GOT3 (cell line): ENCODE results near the gene S100A9.
"Not testable (repeated sequence)": the region's sequence is repeated elsewhere in the genome, so short reads cannot be mapped to it uniquely, and the experiment has no call there.

Experiments
- DNase-seq: peaks from one replicate; lab custom pipeline; 2025; ENCODE audit warnings: mixed read lengths; lab: John Stamatoyannopoulos, UW

S100A9 gene

DNA sequence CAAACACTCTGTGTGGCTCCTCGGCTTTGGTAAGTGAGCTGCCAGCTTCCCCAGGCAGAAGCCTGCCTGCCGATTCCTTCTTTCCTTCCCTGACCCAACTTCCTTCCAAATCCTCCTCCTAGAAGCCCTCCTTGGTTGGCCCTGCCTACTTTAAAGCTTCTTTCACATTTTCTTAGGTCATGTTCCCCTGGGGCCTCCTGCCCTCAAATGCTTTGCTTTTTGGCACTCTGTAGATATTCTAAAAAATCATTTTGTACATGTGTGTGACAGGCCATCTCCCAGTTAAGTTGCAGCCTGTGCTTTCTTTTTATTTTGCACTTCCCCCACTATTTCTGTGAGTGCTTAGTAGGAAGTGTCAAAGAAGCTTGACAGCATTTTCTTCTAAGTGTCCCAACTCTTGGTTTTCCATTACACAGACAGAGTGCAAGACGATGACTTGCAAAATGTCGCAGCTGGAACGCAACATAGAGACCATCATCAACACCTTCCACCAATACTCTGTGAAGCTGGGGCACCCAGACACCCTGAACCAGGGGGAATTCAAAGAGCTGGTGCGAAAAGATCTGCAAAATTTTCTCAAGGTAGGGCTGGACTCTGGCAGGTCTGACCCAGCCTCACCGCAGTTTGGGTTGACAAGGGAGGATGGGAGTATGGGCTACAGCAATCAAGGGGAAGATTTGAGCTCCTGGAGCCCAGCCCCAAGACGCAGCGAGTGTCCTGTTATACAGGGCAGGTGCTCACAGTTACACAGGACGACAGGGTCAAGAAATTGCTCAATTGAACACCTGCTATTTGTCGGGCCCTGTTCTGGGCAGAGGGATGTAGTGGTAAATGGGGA, at the start of gene S100A9:
Gene S100A9, plus strand, starts transcription at position 2 of the 838 bp plus-strand sequence. Its CDS starts 430 bp downstream, at position 432.
- DNase-seq: no peak

DNA sequence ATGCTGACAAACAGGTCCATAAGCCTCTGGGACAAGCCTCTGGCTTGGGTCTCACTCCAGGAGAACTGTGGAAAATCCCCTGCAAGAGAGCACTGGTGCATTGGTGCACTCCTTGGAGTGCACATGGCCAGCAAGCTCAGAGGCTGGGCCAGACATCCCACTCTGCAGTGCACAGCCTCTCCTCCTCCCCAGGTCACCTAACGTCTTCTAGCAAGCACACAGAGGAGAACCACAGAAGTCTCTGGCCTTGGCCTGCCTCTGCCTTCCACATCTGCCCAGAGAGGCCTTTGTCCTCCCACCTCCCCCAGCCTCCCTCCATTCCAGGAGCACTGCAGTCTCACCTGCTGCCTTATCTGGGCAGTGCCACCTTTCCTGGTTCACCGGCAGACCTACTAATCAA, 49.1 kb upstream of the S100A9 start:
- no peak for DNase-seq

DNA sequence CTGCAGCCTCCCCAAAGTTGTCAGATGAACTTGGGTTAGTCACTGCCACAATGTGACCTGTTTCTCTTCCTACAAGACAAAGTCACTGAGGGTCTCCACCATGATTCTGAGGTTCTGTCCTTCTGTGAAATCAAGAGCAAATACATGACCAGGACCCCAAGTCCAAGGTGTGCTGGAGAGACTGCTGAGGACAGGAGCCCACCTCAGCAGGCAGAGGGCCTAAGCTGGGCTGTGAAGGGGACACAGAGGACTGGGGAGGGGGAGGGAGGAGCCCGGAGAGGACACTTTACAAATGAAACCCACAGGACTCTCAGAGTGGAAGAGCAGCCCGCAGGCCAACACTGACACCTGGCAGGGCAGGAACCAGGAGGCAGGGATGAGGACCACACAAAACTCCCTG, 48.2 kb upstream of the S100A9 start:
- no peak for DNase-seq

DNA sequence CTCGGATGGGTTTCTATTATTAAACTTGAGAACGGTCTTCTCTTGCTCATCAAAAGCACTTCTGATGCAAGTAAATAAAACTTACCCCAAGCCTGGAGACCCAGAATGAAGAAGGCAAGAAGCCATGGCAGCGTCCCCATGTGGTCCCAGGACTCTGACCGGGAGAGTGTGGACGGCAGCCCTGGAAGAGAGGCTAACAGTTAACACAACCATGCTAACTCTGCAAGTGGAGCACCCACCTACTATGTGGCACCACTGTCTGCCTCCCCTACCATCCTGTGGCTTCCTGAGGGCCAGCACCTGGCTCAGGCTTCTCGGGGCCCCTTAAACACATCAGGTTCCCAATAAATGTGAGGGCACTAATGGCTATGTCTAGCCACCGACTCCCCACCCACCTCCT, 47.1 kb upstream of the S100A9 start:
- DNase-seq: no peak

DNA sequence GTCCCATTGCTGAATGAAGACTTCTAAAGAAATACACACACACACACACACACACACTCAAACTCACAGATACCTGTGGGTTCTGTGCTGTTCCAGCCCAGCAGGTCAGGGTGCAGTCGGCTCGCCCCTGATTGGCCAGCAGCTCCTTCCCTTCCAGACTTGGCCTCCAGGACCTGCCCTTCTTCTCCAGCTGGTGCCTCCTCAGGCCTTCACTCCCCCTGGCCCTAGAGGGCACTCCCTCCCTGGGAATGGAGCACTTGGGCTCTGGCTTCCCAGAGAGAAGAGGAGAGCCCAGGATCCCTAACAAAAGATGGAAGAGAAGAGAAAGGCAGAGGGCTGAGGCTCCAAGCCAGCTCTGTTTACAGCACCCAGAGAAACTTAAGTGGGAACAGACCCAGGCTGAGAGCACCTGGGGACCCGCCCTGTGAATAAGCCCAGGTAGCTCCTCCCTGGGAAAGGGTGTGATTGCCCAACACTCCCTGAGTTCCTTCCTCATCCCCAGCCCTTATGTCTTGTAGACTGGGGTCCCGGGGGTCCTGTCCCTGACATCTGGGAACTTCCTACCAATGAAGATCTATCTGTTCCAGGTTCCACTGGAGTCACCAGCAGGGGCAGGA, 45.0 kb upstream of the S100A9 start, which contains the start of gene PGLYRP3:
Gene PGLYRP3, minus strand, starts transcription at position 383 of the 617 bp plus-strand sequence. CDS start 2,287 bp downstream, outside the sequence.
- DNase-seq: no peak

DNA sequence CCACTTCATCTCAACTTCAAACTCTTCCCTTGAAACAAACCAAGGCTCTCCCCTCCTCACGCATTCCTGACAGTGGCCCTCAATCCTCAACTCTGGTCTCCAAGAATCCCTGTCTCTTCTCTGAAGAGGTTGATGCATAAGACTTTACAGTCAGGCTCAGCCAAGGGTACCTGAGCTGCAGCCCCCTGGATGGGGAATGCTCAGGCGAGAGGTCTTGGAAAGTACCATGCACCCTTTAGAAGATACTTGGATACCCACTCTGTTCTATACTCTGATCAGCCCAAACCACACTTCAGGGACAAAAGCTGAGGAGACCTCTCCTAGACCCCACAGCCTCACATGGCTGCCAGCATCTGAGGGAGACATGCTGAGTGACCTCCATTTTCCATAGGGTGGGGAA, 44.4 kb upstream of the S100A9 start:
- DNase-seq: no peak

DNA sequence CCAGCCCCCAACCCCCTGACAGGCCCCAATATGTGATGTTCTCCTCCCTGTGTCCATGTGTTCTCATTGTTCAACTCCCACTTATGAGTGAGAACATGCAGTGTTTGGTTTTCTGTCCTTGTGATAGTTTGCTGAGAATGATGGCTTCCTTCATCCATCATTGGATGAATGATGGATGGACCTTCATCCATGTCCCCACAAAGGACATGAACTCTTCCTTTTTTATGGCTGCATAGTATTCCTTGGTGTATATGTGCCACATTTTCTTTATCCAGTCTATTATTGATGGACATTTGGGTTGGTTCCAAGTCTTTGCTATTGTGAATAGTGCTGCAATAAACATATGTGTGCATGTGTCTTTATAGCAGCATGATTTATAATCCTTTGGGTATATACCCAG, 43.3 kb upstream of the S100A9 start:
- DNase-seq: not testable (repeated sequence)

DNA sequence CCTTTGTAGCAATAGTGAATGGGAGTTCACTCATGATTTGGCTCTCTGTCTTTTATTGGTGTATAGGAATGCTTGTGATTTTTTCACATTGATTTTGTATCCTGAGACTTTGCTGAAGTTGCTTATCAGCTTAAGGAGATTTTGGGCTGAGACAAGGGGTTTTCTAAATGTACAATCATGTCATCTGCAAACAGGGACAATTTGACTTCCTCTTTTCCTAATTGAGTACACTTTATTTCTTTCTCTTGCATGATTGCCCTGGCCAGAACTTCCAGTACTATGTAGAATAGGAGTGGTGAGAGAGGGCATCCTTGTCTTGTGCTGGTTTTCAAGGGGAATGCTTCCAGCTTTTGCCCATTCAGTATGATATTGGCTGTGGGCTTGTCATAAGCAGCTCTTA, 41.6 kb upstream of the S100A9 start:
- DNase-seq: not testable (repeated sequence)

DNA sequence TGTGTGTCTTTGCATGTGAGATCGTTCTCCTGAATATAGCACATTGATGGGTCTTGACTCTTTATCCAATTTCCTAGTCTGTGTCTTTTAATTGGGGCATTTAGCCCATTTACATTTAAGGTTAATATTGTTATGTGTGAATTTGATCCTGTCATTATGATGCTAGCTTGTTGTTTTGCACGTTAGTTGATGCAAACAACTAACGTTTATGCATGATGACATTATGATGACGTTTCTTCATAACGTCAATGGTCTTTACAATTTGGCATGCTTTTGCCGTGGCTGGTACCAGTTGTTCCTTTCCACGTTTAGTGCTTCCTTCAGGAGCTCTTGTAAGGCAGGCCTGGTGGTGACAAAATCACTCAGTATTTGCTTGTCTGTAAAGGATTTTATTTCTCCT, 39.5 kb upstream of the S100A9 start:
- not testable (repeated sequence) for DNase-seq

DNA sequence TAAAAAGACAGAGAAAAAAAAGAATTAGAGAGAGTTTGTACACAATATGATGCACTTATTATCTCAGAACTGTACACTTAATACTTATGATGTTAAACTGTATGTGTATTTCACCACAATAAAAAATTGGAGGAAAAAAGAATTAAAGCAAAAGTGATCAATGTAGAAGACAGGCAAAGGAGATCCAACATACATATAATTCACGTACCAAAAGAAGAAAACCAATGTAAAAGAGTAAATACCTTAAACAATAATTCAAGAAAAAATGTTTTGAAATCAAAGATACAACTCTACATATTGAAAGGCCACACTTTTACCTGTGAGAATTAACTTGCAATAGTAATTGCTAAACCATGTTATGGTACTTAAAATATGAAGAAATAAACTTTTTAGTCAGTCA, 35.1 kb upstream of the S100A9 start:
- no peak for DNase-seq

DNA sequence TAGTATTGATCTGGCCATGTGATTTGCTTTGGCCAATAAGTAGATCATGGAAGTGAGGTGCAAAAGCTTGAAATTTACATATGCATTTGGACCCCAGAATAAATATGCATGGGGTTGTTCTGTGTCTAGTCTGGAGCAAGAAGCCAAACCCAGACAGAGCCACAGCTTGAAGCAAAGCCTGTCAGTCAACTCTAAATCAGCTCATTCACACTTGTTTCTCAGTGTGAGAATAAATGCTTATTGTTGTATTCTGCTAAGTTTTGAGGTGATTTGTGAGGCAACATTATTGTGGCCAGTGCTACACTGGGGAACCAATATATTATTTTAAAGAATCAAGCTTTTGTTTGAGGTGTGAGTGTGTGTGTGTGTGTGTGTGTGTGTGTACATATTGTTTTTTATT, 32.7 kb upstream of the S100A9 start:
- DNase-seq: no peak

DNA sequence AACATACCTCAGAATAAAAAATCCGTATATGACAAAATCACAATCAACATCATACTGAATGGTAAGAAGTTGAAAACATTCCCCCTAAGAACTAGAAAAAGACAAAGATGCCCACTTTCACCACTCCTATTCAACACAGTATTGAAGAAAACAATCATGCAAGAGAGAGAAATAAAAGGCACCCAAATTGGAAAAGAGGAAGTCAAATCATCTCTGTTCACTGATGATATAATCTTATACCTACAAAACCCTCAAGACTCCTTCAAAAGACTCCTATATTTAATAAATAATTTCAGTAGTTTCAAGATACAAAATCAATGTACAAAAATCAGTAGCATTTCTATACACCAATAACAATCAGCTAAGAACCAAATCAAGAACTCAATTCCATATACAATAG, 23.8 kb upstream of the S100A9 start:
- no peak for DNase-seq

DNA sequence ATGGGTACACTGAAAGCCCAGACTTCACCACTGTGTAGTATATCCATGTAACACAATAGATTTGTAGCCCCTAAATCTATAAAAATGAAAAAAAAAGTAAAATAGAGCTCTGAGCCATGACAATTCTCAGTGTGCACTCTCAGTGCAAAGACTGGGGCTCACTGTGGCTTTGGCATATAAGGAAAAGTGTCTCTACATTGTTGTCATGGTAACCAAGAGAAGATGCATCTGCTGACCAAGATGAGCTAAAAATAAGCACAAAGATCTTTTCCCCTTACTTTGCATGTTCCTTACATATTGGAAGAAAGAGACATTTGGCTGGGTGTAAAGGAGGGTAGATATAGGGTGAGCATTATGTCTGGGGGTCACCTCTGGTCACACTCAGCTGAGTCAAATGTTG, 21.0 kb upstream of the S100A9 start:
- no peak for DNase-seq

DNA sequence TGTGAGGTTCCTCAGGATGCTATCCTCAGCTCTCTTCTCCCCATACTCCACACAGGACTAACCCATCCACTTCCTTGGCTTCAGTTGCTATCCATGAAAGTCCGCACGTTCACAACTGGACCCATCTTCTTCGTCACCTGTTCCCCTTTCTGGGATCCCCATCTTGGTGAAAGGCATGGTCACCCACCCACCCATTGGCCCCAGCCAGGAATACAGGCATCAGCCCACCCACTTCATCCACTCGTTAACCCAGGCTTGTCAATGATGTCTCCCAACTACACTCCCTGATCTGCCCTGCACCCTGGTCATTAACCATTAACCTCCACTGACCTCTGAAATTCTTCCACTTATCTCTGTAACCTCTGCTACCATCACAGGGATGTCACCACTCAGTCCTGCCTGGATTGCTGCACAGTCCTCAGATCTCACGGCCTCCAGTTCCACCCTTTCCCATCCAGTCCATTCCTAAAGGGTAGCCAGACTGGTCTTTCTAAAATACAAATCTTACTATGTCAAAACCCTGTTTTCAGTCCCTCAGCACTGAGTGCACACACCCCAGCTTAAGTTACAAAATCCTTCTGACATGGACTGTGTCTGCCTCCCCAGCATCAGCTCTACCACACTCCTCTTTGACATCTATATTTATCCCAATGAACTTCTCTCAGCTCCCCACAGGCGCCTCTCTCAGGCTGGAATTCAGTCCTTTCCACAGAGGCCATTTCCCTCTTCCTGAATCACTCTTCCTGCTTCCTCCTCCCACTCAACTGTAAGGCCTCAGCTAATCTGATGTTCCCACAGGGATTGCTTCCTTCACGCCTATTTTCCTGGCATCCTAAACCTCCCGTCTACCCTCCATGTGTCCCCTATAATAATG, 19.4 kb upstream of the S100A9 start:
- DNase-seq: no peak

DNA sequence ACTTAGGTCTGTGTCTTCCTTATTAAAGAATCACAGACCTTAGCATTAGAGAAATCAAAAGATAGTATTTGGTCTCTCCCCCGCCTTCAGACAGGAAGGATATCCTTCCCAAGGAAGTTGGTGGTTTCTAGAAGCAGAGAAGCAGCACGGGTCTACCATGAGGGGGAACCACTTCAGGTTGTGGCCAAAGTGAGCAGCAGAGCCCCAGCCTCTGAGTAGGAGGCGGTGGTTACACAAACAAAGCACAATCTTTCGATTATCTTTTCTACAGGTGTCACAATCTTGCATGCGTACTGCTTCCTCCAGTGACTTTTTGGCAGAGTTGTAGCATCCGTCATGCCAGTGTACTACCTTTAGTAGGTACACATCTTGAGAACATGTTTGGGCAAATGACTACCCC, 17.9 kb upstream of the S100A9 start:
- no peak for DNase-seq

DNA sequence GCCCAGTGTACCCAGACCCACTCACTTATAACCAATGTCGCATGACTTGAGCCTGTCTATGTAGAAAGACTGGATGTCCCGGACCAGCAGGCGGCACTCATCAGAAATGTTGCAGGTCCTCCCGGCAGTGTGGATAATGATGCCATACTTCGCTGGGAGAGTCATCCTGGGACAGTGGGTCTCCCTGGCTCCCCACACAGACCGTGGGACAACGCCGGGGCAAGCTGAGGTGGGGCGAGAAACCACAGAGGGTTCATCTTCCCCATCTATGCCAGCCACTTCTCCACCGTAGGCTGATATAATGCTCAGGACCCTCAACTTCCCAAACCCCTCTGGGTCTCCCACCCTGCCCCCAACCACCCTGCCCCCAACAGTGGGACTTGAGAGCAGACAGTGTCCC, 17.3 kb upstream of the S100A9 start:
- no peak for DNase-seq

DNA sequence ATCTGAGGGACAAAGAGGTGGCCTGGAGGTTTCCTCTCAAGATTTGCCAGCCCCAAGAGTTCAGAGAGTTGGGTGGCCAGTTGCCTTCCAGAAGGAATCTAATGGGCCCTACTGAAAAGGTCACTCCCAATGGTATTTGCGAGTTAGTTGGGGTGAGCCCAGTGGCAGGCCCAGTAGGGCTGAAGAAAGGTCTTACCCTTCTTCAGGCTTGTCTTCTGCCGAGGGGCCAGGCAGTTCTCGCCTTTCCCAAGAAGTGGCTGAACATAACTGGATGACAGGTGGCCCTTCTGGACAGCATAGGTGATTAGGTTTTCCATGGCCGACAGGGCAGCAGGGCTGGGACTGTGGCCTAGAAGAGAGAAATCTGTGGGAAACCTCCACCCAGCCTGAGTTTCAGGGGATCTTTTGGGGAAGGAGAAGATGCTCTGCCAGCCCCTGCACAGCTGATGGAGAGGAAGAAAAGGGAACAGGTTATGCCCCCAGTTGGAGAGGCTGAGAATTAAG, 16.2 kb upstream of the S100A9 start:
- no peak for DNase-seq

DNA sequence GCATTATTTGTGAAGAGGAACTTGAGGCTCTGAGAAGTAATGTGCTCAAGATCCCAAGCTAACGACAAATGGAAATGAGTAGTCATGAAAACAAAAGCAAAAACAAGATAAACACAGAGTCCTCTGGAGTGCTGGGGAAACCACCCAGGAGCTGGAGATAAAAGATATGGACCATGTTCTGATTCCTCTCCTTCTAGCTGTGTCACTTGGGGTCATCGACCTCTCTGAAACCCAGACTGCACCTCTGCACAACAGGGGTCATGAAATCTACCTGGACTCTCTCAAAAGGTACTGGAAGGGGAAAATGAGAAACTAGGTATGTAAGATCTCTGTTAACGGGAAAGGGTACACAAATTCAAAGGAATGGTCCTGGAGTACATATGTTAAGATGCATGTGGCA, 15.5 kb upstream of the S100A9 start:
- DNase-seq: no peak

DNA sequence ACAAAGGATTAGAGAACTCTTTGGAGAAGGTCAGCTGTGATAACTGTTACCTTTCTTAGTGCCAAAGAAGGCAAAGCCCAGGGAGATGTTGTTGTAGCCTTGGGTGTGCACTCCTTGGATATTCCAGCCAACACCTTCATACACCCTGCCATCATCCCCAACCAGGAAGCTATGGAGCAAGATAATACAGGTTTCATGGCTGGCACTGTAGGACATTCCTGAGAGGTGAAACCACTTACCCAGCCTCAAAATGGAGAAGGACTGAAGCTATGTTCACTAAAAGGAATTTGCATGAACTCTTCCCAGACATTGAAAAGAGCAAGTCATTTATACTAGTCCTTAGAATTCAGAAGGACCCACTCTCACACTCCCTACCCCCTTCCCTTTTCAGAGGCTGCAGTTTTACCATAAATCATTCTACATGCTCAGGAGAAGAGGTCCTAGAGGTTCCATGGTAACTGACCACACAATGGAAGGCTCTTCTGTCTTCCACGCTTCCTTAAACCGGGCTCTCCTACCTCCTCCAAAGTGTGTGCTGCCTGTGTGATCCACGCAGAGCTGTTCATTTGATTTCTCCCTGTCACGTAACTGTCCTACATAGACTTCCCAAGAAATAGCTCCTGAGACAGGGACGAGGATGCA, 14.5 kb upstream of the S100A9 start:
- DNase-seq: no peak

DNA sequence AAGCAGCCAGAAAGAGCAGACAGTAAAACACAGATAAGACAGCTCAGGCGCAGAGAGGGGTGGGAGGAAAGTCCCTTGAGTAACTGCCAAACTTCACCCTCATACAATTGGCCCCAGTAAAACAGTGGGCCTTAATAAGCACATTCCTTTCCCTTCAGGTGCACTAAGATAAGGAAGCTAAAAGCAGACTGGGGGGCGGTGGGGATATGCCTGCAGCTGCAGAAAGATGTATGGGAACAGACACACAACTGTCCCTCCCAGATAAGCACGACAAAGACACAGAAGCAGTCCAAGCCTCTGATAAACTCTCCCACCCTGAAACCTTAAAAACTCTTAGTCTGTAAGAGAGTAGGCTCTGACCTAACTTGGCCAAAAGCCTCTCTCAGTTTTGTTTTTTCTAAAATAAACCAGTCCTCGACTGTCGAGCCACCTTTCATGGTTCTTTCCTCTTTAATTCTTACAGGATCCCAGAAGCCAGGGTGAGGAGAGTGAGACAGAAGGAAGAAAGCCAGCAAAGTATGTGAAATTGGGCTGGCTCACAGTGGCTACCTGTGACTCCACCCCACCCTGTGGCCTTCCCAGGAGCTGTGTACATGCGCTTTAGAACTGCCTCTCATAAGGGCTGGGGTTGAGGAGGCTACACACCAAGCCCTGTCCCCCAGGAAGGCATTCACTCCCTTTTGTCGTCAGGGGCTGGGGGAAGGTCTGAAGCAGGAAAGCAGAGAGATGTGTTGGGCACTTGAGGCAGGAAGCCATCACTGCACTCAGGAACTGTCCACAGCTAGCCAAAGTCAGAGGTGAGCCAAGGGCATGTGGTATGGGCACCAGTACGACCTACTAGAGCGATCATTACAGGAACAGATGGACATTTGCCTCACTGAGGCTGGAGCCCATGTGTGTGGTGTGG, 13.6 kb upstream of the S100A9 start:
- no peak for DNase-seq

DNA sequence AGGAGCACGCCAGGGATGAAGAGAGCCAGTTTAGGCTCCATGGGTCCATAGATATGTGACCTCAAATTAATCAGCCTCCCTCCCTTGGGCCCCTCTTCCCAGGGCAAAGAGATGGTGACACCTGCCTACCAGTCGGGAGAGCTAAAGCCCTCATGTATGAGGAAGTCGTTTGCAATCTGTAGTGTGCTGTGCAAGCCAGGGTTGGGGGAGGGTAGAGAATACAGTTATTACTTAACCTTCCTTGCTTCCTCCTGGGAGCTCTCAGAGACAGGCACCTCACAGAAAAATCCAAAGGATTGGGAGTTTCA, 13.0 kb upstream of the S100A9 start:
- no peak for DNase-seq
